ENCODE data around the gene SNRNP70. TPM values are rescaled to one million over a fixed set of nuclear protein-coding genes. Genes with fewer than 3 reads are reported as not detected.

SNRNP70 gene
- total and polyA plus RNA-seq, 2 of the 13 experiments (the other 11 are each of a cell fraction or from before 2014, with no cell fraction given), result 150 to 210 TPM

GRCh38 chr19:49127674-49128544, 42.7 kb downstream of the SNRNP70 start (continued):
- TF ChIP-seq EP300 (IDR thresholded peaks at IDR 0.05; ENCODE audit: low read depth in 2 of 2, low read length in 2 of 2) (0 out of 4 replicates have a peak, but pooled peaks of 1 of the 2 experiments have one; percentile 4), EP300 (CRISPR knock-in tag; IDR thresholded peaks at IDR 0.05; ENCODE audit: borderline replicate concordance) (peak; percentile 79), JUNB (CRISPR knock-in tag; IDR thresholded peaks at IDR 0.05; ENCODE audit: borderline replicate concordance) (peak; percentile 90), TEAD3 (CRISPR knock-in tag; optimal IDR thresholded peaks at IDR 0.05; ENCODE audit: borderline replicate concordance) (peak; percentile 63), U2AF2 (IDR thresholded peaks at IDR 0.05; ENCODE audit: low read depth, low read length) (no peak), KMT2A (CRISPR knock-in tag; IDR thresholded peaks at IDR 0.05) (peak; percentile 74; the same call in 1 of the 2 replicates), ZFP37 (CRISPR knock-in tag; IDR thresholded peaks at IDR 0.05; ENCODE audit: borderline replicate concordance) (peak; percentile 99), POGZ (CRISPR knock-in tag; IDR thresholded peaks at IDR 0.05) (peak; percentile 23; the same call in 1 of the 2 replicates), PRPF4 (IDR thresholded peaks at IDR 0.05; ENCODE audit: low read depth, low read length, poor library complexity, severe bottlenecking) (no peak), ZNF451 (CRISPR knock-in tag; IDR thresholded peaks at IDR 0.05) (peak; percentile 100), ZNF563 (CRISPR knock-in tag; IDR thresholded peaks at IDR 0.05) (peak; percentile 100), ARNT (IDR thresholded peaks at IDR 0.05) (no peak), ZNF543 (CRISPR knock-in tag; IDR thresholded peaks at IDR 0.05) (peak; percentile 98), TOE1 (CRISPR knock-in tag; IDR thresholded peaks at IDR 0.05) (peak; percentile 91; the same call in 1 of the 2 replicates), ZNF766 (CRISPR knock-in tag; IDR thresholded peaks at IDR 0.05; ENCODE audit: borderline replicate concordance) (peak; percentile 99), ZNF572 (CRISPR knock-in tag; IDR thresholded peaks at IDR 0.05) (no peak; the same call in 1 of the 2 replicates), HHEX (CRISPR knock-in tag; IDR thresholded peaks at IDR 0.05) (no peak), ZNF501 (CRISPR knock-in tag; IDR thresholded peaks at IDR 0.05) (peak; percentile 87), ZNF224 (CRISPR knock-in tag; IDR thresholded peaks at IDR 0.05) (peak; percentile 96; the same call in 1 of the 2 replicates), ZNF430 (CRISPR knock-in tag; IDR thresholded peaks at IDR 0.05) (peak; percentile 100), ZNF335 (CRISPR knock-in tag; IDR thresholded peaks at IDR 0.05) (peak; percentile 89), GABPA (IDR thresholded peaks at IDR 0.05; ENCODE audit: low read depth, low read length) (peak; percentile 15; the same call in 1 of the 2 replicates), GABPA (CRISPR knock-in tag; IDR thresholded peaks at IDR 0.05; ENCODE audit: low read depth) (peak; percentile 38; the same call in 1 of the 2 replicates), ZKSCAN8 (CRISPR knock-in tag; IDR thresholded peaks at IDR 0.05; ENCODE audit: borderline replicate concordance) (peak; percentile 54), HNF4A (CRISPR knock-in tag; IDR thresholded peaks at IDR 0.05) (no peak), FOXO1 (CRISPR knock-in tag; IDR thresholded peaks at IDR 0.05) (peak; percentile 89), TOPORS (CRISPR knock-in tag; IDR thresholded peaks at IDR 0.05) (peak; percentile 100), MYNN (CRISPR knock-in tag; IDR thresholded peaks at IDR 0.05; ENCODE audit: low read depth) (peak; percentile 97)
- TF ChIP-seq, protein P1, sequence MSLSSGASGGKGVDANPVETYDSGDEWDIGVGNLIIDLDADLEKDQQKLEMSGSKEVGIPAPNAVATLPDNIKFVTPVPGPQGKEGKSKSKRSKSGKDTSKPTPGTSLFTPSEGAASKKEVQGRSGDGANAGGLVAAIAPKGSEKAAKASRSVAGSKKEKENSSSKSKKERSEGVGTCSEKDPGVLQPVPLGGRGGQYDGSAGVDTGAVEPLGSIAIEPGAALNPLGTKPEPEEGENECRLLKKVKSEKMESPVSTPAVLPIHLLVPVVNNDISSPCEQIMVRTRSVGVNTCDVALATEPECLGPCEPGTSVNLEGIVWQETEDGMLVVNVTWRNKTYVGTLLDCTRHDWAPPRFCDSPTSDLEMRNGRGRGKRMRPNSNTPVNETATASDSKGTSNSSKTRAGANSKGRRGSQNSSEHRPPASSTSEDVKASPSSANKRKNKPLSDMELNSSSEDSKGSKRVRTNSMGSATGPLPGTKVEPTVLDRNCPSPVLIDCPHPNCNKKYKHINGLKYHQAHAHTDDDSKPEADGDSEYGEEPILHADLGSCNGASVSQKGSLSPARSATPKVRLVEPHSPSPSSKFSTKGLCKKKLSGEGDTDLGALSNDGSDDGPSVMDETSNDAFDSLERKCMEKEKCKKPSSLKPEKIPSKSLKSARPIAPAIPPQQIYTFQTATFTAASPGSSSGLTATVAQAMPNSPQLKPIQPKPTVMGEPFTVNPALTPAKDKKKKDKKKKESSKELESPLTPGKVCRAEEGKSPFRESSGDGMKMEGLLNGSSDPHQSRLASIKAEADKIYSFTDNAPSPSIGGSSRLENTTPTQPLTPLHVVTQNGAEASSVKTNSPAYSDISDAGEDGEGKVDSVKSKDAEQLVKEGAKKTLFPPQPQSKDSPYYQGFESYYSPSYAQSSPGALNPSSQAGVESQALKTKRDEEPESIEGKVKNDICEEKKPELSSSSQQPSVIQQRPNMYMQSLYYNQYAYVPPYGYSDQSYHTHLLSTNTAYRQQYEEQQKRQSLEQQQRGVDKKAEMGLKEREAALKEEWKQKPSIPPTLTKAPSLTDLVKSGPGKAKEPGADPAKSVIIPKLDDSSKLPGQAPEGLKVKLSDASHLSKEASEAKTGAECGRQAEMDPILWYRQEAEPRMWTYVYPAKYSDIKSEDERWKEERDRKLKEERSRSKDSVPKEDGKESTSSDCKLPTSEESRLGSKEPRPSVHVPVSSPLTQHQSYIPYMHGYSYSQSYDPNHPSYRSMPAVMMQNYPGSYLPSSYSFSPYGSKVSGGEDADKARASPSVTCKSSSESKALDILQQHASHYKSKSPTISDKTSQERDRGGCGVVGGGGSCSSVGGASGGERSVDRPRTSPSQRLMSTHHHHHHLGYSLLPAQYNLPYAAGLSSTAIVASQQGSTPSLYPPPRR (CRISPR knock-in tag; IDR thresholded peaks at IDR 0.05; ENCODE audit: borderline replicate concordance), result peak; percentile 88
